GM18909 (cell line): Measurements from ENCODE around the gene HPS3.
"Not testable (repeated sequence)": the region's sequence is repeated elsewhere in the genome, so short reads cannot be mapped to it uniquely, and the experiment has no call there.

Source experiments
- ATAC-seq: cut with Tn5 transposase; IDR thresholded peaks from one replicate; pipeline ENCODE4 v1.9.1; 2021; ENCODE audit warnings: mild to moderate bottlenecking; ENCODE audit not compliant: unreplicated experiment, poor library complexity

The HPS3 gene

GRCh38 chr3:149129326-149130205 is at the start of gene HPS3:
HPS3 (plus strand) TSS chr3:149129638; CDS start chr3:149129724, 86 bp downstream.
- ATAC-seq: peak; percentile 95

GRCh38 chr3:149080011-149080698 is 49.3 kb upstream of the HPS3 start:
- no peak for ATAC-seq

- no peak for ATAC-seq
Measured at GRCh38 chr3:149080699-149081091, 48.7 kb upstream of the HPS3 start.

- no peak for ATAC-seq
Measured at GRCh38 chr3:149081772-149082171, 47.7 kb upstream of the HPS3 start.

GRCh38 chr3:149085828-149086231 is 43.6 kb upstream of the HPS3 start:
- peak; percentile 39 for ATAC-seq

- ATAC-seq: peak; percentile 99
Measured at GRCh38 chr3:149086232-149086988, 43.0 kb upstream of the HPS3 start, which contains the start of gene HLTF. HLTF (minus strand) TSS chr3:149086533; CDS start chr3:149086336, 197 bp downstream.

GRCh38 chr3:149087208-149087607 is 42.2 kb upstream of the HPS3 start:
- ATAC-seq: no peak

- ATAC-seq: no peak
Measured at GRCh38 chr3:149089395-149089794, 40.0 kb upstream of the HPS3 start.

GRCh38 chr3:149090461-149090860 is 39.0 kb upstream of the HPS3 start:
- ATAC-seq: no peak

- no peak for ATAC-seq
Measured at GRCh38 chr3:149090907-149091306, 38.5 kb upstream of the HPS3 start.

GRCh38 chr3:149091983-149092382 is 37.5 kb upstream of the HPS3 start:
- ATAC-seq: no peak

- ATAC-seq: peak; percentile 88
Measured at GRCh38 chr3:149095487-149095886, 34.0 kb upstream of the HPS3 start.

- not testable (repeated sequence) for ATAC-seq
Measured at GRCh38 chr3:149097987-149098386, 31.5 kb upstream of the HPS3 start.

- no peak for ATAC-seq
Measured at GRCh38 chr3:149101154-149101553, 28.3 kb upstream of the HPS3 start.

- no peak for ATAC-seq
Measured at GRCh38 chr3:149101641-149102040, 27.8 kb upstream of the HPS3 start.

- ATAC-seq: no peak
Measured at GRCh38 chr3:149104484-149104883, 25.0 kb upstream of the HPS3 start.

GRCh38 chr3:149114458-149114857 is 15.0 kb upstream of the HPS3 start:
- ATAC-seq: no peak

GRCh38 chr3:149115114-149115513 is 14.3 kb upstream of the HPS3 start:
- ATAC-seq: no peak

- no peak for ATAC-seq
Measured at GRCh38 chr3:149118724-149119123, 10.7 kb upstream of the HPS3 start.

- no peak for ATAC-seq
Measured at GRCh38 chr3:149119466-149119865, 10.0 kb upstream of the HPS3 start.
